Neural progenitor cell (in vitro differentiated cells): Measurements from ENCODE around the gene HNMT.

ENCODE experiments used
- CTCF ChIP-seq: fragments of 200-600 bp; sonication (generic); IDR thresholded peaks from 2 replicates; pipeline ENCODE4 v1.5.1; 2017; ENCODE audit warnings: antibody characterized with exemption, mild to moderate bottlenecking
- EZH2 ChIP-seq: fragments of 200-600 bp; sonication (generic); IDR thresholded peaks from 2 replicates; pipeline ENCODE4 v1.6.1; 2017; ENCODE audit warnings: antibody characterized with exemption, mild to moderate bottlenecking, moderate library complexity
- EZH2phosphoT487 ChIP-seq: fragments of 200-600 bp; sonication (generic); IDR thresholded peaks from 2 replicates; pipeline ENCODE4 v1.6.1; 2017; ENCODE audit warnings: antibody characterized with exemption

DNA sequence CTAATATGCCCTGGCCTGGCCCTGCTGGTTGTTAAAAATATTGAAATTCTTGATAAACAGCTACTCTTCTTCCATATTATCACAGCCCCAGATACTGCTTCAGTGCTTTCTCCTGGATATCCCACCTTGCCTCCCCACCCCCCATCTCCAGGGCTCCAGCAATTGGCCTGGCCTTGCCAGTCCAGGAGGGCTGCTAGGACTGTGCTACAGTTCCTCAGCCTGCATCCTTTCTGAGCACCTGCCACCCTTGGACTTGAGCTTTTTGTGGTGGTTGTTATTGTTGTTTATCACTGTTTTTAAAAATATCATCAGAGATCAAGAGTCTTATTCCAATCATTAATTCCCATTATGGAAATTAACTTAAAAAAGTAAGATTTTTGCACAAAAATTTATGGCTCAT, 13.5 kb downstream of the HNMT start:
- no peak for TF ChIP-seq EZH2phosphoT487
- TF ChIP-seq CTCF = no peak
- TF ChIP-seq EZH2 = no peak
